ENCODE data around the gene COQ9.
A peak's percentile ranks its signal among the peaks of the same experiment; 100 is the strongest.
"Not testable (repeated sequence)": the region's sequence is repeated elsewhere in the genome, so short reads cannot be mapped to it uniquely, and the experiment has no call there.

Gene COQ9, protein sequence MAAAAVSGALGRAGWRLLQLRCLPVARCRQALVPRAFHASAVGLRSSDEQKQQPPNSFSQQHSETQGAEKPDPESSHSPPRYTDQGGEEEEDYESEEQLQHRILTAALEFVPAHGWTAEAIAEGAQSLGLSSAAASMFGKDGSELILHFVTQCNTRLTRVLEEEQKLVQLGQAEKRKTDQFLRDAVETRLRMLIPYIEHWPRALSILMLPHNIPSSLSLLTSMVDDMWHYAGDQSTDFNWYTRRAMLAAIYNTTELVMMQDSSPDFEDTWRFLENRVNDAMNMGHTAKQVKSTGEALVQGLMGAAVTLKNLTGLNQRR

DNA sequence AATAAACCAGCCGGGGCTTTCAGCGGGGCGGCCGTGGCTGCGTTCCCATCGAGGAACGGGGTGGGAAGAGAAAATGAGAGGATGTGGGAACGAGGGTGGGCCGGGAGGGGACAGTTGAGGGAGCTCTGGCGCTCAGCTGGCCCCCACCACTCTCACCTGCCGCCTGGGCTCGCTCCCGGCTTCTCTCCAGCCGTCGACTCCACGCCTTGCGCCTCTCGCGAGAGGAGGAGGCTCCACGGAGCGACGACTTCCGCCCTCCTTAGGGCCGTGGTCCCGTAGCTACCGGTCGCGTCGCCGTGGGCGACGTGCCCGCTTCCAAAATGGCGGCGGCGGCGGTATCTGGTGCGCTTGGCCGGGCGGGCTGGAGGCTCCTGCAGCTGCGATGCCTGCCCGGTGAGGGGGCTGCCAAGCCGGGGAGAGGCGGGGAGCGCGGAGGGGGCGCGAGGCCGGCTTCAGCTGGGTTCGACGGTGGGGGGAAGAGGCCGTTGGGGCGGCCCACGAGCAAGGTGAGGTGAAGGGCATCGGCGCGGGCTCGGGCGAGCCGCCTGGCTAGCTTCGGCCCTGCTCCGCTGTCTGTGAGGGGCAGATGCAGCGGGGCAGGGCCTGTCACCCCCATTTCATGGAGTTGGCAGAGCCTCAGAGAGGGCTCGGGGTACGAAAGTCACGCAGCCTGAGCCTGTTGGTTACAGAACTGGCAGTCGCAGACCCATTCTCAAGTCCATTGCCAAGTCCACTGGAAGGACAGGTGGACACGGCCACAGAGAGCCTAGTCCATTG, at the start of gene COQ9, which contains the start of gene CIAPIN1:
Gene COQ9, plus strand, starts transcription at position 294 of the 777 bp plus-strand sequence. Its CDS starts 27 bp downstream, at position 321.
Gene CIAPIN1, minus strand, starts transcription at position 200 of the 777 bp plus-strand sequence. CDS start 6,457 bp downstream, outside the sequence.
- DNase-seq (ENCODE audit: low read depth, low spot score), result peak; percentile 82

DNA sequence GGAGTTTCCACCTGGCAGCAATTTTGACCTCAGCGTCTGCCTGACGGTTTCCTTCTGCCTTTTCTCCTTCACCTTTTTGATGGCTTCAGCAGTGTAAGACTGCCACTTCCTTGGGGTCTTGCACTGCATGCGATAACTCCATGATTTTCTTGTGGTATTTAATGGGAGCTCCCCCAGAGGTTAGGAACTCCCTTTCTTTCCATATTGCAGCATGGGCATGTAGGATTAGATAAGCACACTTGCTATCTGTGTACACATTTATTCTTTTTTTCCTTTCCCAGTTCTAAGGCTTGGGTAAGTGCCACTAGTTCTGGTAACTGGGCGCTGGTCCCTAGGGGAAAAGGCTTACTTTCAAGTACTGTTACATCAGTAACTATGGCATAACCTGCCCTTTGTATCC, 49.8 kb upstream of the COQ9 start:
- not testable (repeated sequence) for DNase-seq (ENCODE audit: low read depth, low spot score)

DNA sequence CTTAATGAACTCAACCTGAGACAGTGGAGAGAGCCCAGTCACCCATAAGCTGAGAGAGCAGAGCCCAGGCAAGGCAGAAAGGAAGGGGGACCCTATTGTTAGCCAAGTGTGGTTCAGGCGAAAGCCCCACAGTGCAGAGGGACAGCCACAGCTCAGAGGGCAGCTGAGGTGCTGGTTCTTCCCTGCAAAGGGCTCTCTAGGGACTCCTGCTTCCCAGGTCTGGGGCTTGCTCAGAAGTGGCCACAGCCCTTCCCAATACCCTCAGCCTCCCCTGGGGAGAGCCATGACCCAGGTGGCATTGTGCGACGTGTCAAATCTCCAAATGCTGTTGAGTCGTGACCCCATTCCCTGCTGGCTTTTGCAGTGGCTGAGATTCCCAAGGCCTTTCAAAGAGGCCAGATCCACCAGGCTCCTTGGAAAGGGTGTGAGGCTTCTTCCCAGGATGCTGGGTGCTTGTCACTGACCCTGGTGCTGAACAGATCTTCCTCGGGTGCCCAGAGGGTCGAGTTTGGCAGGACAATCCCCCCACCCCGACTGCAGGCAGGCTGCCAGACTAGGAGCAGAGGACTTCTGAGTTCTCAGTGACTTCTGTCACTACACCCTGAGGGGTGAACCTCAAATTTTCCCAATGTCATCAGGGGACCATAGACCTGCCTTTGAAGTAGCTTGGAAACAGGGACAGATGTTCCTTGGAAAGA, 45.2 kb upstream of the COQ9 start:
- no peak for DNase-seq (ENCODE audit: low read depth, low spot score)

DNA sequence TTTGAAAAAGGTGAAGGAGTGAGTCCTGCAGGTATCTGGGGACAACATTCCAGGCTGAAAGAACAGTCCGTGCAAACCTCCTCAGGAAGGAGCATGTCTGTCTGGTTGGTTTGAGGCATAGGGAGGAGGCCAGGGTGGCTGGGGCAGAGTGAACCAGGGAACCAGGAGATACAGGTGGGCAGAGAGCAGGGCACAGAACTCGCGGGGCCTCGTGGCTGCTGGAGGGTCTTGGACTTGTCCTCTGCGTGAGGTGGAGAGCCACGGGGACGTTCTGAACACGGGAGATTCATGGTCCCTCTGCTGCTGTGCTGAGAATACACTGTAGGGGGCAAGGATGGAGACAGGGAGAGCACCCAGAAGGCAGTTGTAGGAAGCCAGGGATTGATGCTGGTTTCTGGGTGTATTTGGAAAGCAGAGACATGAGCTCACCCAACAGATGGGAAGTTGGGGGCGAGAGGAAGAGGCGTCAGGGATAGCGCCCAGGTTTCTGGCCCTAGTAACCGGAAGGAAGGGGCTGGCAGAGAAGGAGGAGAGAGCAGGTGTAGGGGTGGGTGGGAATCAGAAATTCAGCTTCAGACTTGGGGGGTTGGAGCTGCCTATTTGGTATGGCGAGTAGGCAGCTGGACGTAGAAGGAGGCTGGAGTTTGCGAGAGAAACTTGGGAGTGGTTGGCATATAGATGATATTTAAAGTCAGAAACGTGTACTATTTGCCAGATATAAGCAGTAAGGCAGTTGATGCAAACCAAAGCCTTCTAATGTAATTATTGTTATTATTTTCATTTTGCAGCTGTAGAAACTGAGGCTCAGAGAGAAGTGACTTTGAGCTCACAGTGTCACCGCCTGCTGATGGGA, 43.1 kb upstream of the COQ9 start, which contains the start of gene CCL17:
Gene CCL17, plus strand, starts transcription at position 803 of the 853 bp plus-strand sequence. CDS start 9,166 bp downstream, outside the sequence.
- DNase-seq (ENCODE audit: low read depth, low spot score), result no peak

DNA sequence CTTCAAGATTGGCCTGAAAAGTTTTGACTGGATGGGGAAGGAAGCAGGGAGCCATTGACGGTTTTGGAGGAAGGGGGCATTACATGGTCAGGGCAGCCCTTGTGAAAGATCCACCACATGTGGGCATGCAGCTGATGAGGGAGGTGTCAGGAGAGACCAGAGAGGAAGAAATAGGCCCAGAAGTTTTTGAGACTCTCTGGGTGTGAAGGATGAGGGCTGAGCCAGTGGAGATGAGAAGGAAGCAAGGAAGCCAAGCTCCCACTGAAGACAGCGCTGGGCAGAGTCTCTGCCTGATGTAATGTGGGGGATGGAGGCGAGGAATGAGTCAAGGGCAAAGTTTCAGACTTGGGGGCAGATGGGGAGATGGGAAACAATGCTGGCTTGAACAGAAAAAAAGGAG, 42.2 kb upstream of the COQ9 start:
- DNase-seq (ENCODE audit: low read depth, low spot score), result no peak

DNA sequence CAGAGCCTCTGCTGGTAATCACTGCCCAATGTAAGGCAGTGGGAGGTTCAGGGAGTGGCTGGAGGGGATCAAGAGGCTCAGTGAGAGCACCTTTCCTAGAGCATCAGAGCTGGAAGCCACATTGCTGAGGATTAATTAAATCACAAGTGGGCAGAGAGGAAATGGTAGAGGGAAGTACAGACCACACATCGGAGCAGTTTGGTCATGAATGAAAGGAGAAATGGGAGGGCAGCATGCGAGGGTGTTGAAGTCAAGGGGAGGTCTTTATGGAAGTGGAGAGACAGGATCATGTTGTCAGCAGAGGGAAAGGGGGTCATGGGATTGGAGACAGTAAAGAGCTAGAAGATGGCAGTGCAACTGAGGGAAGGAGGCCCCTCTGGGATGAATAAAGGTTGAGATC, 40.4 kb upstream of the COQ9 start:
- no peak for DNase-seq (ENCODE audit: low read depth, low spot score)

DNA sequence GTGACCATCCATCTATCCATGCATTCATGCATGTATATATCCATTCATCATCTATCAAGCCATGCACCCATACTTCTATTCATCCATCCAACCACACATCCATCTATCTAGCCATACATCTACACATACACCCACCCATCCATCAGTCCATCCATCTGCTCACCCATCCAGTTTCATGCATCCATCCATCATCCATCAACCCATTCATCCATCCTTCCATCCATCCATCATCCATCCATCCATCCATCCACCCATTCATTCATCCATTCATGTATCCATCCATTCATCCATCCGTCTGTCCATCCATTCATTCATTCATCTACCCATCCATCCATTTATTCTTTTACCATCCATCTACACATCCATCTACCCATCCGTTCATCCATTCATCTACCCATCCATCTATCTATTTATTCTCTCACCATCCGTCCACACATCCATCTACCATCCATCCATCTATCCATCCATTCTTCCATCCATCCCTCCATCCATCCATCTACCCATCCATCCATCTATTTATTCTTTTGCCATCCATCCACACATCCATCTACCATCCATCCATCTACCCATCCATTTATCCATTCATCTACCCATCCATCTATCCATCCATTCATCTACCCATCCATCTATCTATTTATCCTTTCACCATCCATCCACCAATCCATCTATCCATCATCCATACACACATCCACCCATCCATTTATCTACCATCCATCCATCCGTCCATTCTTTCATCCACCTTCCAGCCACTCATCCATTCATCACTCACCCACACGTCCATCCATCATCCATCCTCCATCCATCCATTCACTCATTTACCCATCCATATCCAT, 39.5 kb upstream of the COQ9 start:
- DNase-seq (ENCODE audit: low read depth, low spot score), result no peak

DNA sequence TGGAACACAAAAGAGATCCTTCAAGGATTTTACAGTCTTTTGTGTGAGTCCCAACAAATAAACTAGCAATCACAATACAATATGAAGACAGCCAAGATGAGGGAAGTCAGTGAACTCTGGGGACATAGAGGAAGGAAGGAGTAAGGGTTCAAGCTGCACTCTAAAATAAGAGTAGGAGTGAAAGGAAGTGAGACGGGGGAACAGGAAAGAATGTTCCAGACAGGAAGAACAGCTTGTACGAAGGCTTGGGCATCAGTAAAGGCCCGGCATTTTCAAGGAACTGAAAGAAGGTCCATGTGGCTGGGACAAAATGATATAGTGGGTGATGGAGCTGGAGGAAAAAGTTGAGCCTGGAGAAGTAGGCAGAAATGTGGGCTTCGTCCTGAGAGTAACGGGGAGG, 38.2 kb upstream of the COQ9 start:
- DNase-seq (ENCODE audit: low read depth, low spot score), result no peak

DNA sequence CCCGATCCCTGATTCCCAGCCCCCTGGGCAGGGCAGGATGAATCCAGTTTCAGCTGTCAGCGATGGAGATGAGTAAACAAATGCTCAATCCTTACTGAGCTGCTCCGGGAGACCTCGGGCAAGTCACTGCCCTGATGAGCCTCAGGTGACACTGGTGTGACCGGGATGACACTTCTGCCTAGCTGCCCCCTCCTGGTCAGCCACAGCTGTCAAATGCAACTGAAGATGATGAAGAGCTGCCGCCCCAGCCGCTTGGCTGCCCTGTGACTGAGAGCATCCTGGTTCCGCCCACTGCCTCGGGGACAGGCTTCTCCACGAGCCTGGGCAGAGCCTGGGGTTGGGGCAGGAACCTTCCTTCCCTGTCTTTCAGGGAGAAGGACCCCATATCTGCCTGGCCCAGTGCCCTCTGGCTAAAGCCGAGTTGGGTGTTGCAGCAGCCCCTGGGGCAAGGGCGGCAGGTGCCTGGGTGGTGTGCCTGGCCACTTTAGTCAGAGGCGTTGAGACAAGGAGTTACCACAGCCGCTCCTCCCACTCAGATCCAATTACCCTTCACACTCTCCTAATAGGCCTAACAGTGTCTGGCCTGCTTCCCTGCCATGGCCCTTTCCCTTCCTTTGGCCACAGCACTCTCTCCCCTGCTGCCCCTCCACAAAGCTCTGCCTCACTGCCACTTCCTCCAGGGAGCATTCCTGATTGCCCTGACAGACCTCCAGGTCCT, 37.2 kb upstream of the COQ9 start:
- no peak for DNase-seq (ENCODE audit: low read depth, low spot score)

DNA sequence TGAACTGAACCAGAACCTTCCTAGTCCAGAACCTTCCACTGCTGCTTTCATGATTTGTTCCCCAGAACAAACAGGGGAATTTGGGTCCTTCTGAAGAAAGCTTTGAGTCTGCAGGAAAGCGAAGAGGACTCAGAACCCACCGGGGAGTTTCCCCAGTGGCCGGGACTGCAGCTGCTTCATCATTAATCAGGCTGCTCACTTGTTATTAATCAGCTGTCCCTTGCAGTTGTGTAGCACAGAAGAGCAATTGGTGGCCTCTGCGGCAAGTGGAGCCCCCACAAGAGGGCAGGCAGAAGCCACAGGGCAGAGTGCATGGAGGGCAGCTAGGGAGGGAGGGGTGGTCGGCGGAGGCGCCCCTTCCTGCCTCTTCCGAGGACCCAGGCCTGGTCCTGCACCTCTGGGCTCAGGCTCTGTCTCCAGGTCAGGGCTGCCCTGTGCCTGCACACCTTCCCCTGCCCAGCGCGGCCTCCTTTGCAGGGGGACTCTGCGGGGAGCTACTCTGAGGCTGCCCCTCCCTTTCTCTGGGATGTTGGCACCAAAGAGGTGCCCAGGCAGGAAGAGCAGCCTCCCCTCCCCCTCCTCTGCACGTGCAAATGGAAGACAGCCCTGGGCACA, 35.8 kb upstream of the COQ9 start:
- no peak for DNase-seq (ENCODE audit: low read depth, low spot score)

DNA sequence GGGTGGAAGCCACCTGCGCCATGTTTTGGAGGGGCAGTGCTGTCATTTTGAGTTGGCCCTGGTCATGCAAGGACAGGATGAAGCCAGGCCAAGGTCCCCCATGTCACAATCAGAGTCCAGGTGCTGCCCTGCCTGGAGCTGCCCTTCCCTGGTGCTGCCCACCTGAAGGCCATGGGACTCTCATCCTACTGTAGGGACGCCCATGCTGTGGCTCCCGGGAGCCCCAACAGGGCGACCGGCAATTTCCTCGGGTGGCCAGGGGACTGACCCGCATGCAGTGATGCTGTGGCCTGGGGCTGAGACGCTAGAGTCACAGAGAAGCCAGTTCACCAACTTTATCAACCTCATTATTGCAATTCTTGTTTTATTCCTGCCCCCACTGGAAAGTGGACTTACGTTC, 34.7 kb upstream of the COQ9 start:
- no peak for DNase-seq (ENCODE audit: low read depth, low spot score)

DNA sequence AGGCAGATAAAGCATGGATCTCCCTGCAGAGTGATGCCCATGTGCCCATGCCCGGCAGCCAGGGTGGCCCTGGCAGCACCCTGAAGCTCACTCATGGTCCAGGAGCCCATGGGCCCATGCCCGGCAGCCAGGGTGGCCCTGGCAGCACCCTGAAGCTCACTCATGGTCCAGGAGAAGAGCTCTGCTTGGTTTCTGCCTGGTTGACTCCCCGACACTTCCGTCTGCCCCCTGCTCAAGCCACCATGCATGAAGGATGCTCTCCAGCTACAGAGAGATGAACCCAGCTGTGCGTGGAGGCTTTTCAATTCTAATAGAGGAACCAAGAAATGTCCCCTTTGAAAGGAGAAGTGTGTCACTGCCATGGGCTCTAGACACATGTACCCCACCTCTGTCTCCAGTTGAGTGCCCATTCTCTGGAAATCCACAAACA, 34.0 kb upstream of the COQ9 start:
- DNase-seq (ENCODE audit: low read depth, low spot score), result no peak

DNA sequence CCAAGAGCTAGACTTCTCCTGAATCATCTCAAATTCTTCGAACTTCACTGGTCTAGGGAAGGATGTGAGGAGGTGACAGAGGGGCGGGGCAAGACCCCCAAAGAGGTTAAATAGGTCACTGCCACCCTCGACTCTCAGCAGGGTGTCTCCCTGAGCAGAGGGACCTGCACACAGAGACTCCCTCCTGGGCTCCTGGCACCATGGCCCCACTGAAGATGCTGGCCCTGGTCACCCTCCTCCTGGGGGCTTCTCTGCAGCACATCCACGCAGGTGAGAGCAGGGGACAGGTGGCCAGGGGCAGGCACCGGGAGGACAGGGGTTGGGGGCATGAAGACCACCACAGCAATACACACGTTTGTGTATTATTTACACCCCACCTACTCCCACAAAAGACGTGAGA, 33.5 kb upstream of the COQ9 start:
- DNase-seq (ENCODE audit: low read depth, low spot score), result no peak

DNA sequence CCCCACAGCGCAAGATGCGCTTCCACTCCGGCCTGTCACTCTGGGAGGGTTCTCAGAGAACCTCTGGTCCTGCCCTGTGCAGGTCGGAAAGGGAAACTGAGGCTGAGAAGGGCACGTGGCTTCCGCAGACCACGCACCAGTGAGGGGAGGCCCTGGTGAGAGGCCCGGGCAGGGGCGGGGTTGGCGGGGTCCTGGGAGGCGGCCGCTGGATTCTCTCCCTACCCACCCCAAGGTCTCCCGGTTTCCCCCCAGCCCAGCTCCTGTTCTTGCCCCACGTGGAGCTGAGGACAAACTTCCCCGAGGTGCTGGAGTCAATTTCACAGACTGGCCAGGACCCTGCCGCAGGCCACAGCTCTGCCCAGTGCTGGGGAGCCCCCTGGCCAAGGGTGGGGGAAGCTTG, 31.2 kb upstream of the COQ9 start:
- no peak for DNase-seq (ENCODE audit: low read depth, low spot score)

DNA sequence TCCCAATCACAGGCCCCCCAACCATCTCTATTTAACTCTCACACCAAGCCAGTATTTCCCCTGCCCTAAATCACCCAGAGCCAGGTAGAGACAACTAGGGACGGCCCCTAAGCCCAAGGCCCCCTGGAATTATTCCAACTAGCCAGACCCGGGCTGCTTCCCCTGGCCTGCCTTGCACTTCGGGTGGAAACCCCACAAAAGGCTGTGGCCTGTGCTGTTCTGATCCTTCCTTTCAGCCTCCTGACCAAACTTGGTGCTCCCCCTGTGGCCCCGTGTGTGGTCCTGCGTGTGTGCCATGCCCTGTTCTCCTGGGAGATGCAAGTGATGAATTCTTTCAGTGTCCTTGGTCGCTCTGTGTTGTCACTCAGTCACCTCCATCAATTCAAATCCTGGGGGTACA, 27.8 kb upstream of the COQ9 start:
- no peak for DNase-seq (ENCODE audit: low read depth, low spot score)

DNA sequence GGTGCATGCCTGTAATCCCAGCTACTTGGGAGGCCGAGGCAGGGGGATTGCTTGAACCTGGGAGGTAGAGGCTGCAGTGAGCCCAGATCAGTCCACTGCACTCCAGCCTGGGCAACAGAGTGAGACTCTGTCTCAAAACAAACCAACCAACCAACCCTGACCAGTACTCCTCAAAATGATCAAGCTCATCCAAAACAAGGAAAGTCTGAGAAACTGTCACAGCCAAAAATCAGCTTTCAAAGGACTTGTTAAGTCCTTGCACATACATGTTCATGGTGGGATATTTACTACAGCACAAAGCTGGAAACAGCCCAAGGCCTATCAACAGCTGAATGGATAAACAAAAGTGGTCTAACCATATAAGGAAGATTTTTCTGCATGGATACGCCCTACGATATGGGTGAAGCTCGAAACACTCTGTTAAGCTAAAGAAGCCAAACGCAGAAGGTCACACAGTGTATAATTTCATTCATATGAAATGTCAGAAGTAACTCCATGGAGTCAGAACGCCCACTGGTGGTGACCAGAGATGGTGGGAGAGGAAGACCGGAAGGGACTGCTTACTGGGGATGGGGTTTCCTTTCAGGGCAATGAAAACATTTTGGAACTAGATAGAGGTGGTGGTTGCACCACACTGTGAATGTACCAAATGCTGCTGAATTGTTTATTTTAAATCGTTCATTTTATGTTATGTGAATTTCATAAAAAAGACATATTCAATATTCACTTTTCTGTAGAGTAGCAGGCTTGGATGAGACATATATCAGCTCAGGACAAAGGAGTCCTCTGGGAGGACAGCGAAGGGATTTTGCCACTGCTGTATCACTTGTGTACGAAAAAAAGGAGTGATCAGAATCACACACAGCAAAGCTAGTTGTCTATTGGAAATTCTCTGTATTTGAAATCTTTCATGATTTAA, 25.0 kb upstream of the COQ9 start:
- DNase-seq (ENCODE audit: low read depth, low spot score), result no peak

DNA sequence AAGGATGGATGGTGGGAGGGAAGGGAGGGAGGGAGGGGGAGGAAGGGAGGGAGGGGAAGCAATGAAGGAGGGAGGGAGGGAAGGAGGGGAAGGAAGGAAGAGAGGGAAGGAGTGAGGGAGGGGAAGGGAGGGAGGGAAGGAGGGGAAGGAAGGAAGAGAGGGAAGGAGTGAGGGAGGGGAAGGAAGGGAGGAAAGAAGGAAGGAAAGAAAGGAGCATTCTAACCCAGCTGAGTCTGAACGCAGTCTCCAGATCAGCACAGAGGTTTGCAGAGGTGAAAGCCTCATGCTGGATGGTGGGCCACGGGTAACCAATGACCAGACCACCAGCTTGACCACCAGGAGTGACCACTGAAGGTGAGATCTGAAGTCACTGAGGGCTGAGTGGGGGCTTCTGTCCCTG, 24.1 kb upstream of the COQ9 start:
- DNase-seq (ENCODE audit: low read depth, low spot score), result no peak

DNA sequence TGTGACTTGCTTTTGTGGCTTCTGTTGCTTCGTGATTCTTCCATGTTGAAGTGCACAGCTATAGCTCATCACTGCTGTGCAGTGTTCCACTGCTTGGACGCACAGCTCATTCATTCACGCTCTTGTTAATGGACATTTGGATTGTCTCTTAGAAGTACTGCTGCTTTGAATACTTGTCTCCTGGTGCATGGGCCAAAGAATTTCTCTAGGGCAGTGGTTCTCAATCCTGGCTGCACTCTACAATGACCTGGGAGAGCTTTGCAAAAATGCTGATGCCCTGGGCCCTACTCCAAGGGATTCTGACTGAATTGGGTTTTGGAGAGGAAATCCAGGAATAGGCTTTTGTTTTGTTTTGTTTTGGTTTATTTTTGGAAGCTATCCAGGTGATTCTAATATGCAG, 22.7 kb upstream of the COQ9 start:
- DNase-seq (ENCODE audit: low read depth, low spot score), result no peak

Data from activated naive CD8-positive, alpha-beta T cell treated with anti-CD3 and anti-CD28 coated beads, Interleukin-2, amount 50 U/mL, for 16 hours (primary cell).